Large intestine (tissue), 3 donors: ENCODE data around the gene PGA5. TPM values are rescaled to one million over a fixed set of nuclear protein-coding genes. Genes with fewer than 3 reads are reported as not detected.

Experiments
- DNase-seq, 2 donors: peaks; one replicate each; pipeline versions ENCODE4 v3.0.0 to v3.0.0-alpha.2; 2013
- H3K27ac ChIP-seq: one replicate; pipeline ENCODE4 v1.5.1; 2013; ENCODE audit warnings: low read length
- H3K27me3 ChIP-seq: 2 replicates; pipeline ENCODE4 v1.6.1; 2013; ENCODE audit warnings: low read length; ENCODE audit not compliant: control insufficient read depth, insufficient read depth
- H3K36me3 ChIP-seq: 2 replicates; pipeline ENCODE4 v1.6.1; 2013; ENCODE audit warnings: low read length; ENCODE audit not compliant: control insufficient read depth, insufficient read depth
- H3K4me1 ChIP-seq: one replicate; pipeline ENCODE4 v1.6.1; 2013; ENCODE audit warnings: low read length; ENCODE audit not compliant: control insufficient read depth, insufficient read depth
- H3K4me3 ChIP-seq: one replicate; pipeline ENCODE4 v1.5.1; 2013; ENCODE audit warnings: low read length
- H3K9me3 ChIP-seq: one replicate; pipeline ENCODE4 v1.6.1; 2013; ENCODE audit warnings: mild to moderate bottlenecking, low read depth, low read length, moderate library complexity; ENCODE audit not compliant: control insufficient read depth
- WGBS: methylation state at CpG from one replicate; pipeline ENCODE4 v1.1.5; 2013; ENCODE audit warnings: low lambda C conversion rate; ENCODE audit not compliant: insufficient coverage; 5-methylcytosine and 5-hydroxymethylcytosine counted together
- polyA plus RNA-seq: library from polyadenylated mRNA; unstranded; fragments of 120-200 nt; gene quantifications from one replicate; pipeline ENCODE4 v1.2.1, GENCODE V29; 2013

Gene PGA5
- polyA plus RNA-seq, 1 donor, result 0.40 TPM

GRCh38 chr11:61267437-61267841 lies 26.5 kb downstream of the PGA5 start:
- Histone ChIP-seq H3K4me3 (no peak overlapping the region), H3K9me3 (peaks cover 2% of the 10 kb centered on the region), H3K36me3 (no peaks in the 10 kb centered on the region), H3K4me1 (peaks cover 24% of the 10 kb centered on the region), H3K27ac (no peak overlapping the region), H3K27me3 (no peaks in the 10 kb centered on the region)
- WGBS, result no CpG with 5 or more reads among the region's 6 CpGs
- DNase-seq, result peak; percentile 56 to 68

GRCh38 chr11:61268588-61269250 lies 27.7 kb downstream of the PGA5 start:
- Histone ChIP-seq H3K4me3 (no peak overlapping the region), H3K36me3 (no peaks in the 10 kb centered on the region), H3K4me1 (peaks cover 24% of the 10 kb centered on the region), H3K27ac (no peak overlapping the region), H3K27me3 (no peaks in the 10 kb centered on the region), H3K9me3 (peaks cover 2% of the 10 kb centered on the region)
- WGBS, result no CpG with 5 or more reads among the region's 15 CpGs
- DNase-seq, result no peak

DNA sequence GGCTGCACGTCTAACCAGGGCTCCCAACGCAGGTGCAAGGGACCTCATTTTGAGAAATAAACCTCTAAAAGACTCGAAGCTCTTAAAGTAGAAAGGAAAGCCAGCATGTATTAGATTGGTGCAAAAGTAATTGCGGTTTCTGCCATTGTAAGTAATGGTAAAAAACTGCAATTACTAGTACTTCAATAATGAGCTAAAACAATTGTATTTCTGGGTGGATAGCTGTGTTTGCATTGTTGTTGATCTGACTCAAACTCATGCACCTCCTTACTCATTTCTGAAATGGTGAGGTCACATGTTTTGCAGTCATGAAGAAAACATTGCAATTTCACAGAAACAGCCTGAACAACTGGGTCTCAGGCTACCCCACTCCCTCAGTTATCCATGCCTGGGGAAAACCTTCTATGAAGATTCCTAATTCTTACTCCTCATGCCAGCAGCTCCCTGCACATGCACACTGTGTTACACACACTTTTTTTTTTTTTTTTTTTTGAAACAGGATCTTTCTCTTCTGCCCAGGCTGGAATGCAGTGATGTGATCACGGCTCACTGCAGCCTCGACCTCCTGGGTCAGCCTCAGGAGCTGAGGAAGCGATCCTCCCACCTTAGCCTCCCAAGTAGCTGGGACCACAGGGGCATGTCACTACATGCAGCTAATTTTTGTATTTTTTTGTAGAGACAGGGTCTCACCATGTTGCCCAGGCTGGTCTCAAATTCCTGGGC lies 29.5 kb downstream of the PGA5 start:
- H3K4me3 ChIP-seq, result no peak overlapping the region
- H3K9me3 ChIP-seq, result no peaks in the 10 kb centered on the region
- H3K27me3 ChIP-seq, result no peaks in the 10 kb centered on the region
- WGBS, result 90% methylated on average over 2 of the region's 7 CpGs
- no peak for DNase-seq
- no peak overlapping the region for H3K27ac ChIP-seq
- peaks cover 16% of the 10 kb centered on the region for H3K4me1 ChIP-seq
- no peaks in the 10 kb centered on the region for H3K36me3 ChIP-seq

- Histone ChIP-seq H3K9me3 (no peaks in the 10 kb centered on the region), H3K4me3 (no peak overlapping the region), H3K27me3 (no peaks in the 10 kb centered on the region), H3K27ac (no peak overlapping the region), H3K36me3 (no peaks in the 10 kb centered on the region), H3K4me1 (peaks cover under 1% of the 10 kb centered on the region)
- no CpG with 5 or more reads among the region's 3 CpGs for WGBS
- DNase-seq, result no peak
These were observed 31.8 kb downstream of the PGA5 start for GRCh38 chr11:61272731-61273130.

DNA sequence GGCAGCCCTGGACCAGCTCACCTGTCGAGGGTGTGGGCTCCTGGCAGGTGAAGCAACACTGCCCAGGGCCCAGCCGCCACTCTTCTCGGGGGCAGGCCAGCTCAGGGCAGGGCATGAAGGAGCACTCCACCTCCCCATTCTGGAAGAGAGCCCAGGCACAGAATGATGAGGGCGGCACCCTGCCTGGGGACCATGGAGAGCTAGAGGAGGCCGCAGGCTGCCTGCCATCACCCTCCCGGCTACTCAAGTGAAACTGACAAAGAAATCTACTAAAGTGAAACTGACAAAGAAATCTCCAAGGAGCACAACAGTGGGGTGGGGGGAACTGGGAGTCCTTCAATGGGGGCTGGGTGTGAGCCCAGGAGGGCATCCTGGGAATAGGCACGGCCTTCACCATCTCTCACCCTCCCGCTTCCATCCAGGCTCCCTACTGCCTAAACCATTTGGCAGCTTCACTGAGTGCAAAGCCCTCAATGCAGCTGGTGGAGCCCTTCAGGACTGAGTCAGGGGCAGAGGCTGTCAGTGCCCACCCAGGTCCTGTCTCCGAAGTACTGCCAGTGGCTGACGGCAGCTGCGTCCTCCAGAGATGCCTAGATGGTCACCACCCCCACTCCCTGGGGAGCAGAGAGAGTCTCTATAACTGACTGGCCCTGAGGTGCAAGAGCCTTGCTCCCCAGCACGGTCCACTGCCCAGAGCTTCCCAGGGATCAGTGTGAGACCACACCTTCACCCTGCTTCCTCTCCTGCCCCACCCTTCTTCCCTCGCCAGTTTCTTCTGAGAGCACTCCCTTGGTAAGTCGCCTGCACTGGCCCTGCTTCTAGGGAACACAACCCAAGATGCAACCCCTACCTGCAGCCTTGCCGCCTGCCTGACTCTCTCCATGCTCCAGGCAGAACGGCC lies 32.5 kb downstream of the PGA5 start:
- Histone ChIP-seq H3K27ac (no peak overlapping the region), H3K27me3 (no peaks in the 10 kb centered on the region), H3K4me1 (no peaks in the 10 kb centered on the region), H3K4me3 (no peak overlapping the region), H3K36me3 (no peaks in the 10 kb centered on the region), H3K9me3 (no peaks in the 10 kb centered on the region)
- no CpG with 5 or more reads among the region's 16 CpGs for WGBS
- DNase-seq, result no peak

DNA sequence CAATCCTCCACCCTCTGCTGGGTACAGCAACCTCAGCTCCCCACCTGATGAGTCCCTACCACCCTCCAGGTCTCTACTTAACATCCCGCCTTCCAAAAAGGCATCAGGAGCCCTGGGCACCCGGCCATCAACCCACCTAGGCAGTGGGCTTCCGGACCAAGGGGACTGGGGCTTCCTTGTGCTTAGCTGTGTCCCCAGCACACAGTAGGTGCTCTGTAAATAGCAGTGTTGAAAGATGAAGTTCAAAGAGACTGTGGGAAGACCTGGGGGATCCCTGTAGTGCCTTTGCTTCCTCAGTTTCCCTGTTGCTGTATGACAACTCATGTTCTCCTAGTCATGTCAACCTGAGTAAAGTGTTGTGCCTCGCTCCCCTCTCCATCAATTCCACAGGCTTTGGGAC lies 33.1 kb downstream of the PGA5 start:
- no peak for DNase-seq
- Histone ChIP-seq H3K27ac (no peak overlapping the region), H3K4me3 (no peak overlapping the region), H3K36me3 (no peaks in the 10 kb centered on the region), H3K27me3 (no peaks in the 10 kb centered on the region), H3K9me3 (no peaks in the 10 kb centered on the region), H3K4me1 (no peaks in the 10 kb centered on the region)
- no CpG with 5 or more reads among the region's 4 CpGs for WGBS

DNA sequence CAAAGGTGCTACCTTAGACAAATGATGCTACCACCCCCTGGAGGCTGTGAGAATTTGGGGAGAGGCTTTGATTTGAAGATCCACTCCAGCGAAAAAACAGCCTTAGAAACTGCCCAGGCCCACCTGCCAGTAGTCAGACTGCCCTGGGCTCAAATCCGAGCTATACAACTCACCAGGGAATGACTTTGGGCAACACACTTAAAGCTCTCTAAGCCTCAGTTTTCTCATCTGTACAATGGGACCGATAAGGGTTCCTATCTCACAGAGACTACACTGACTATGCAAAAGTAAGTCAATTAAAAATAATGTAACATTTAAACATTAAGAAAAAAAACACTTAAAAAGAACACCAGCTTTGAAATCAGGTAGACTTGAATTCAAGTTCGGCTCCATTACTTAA lies 34.2 kb downstream of the PGA5 start:
- Histone ChIP-seq H3K9me3 (no peaks in the 10 kb centered on the region), H3K4me1 (no peaks in the 10 kb centered on the region), H3K4me3 (no peak overlapping the region), H3K27ac (no peak overlapping the region), H3K27me3 (no peaks in the 10 kb centered on the region), H3K36me3 (no peaks in the 10 kb centered on the region)
- no CpG with 5 or more reads among the region's 4 CpGs for WGBS
- no peak for DNase-seq

GRCh38 chr11:61277186-61278000 lies 36.4 kb downstream of the PGA5 start:
- WGBS, result no CpG with 5 or more reads among the region's 14 CpGs

GRCh38 chr11:61278001-61278470 lies 37.1 kb downstream of the PGA5 start:
- Histone ChIP-seq H3K4me3 (no peak overlapping the region), H3K27me3 (no peaks in the 10 kb centered on the region), H3K36me3 (no peaks in the 10 kb centered on the region), H3K9me3 (no peaks in the 10 kb centered on the region), H3K4me1 (no peaks in the 10 kb centered on the region), H3K27ac (no peak overlapping the region)
- WGBS, result 90% methylated on average over 2 of the region's 10 CpGs
- DNase-seq, result no peak

More at GRCh38 chr11:61277186-61278000, 36.4 kb downstream of the PGA5 start:
- Histone ChIP-seq H3K4me3 (no peak overlapping the region), H3K4me1 (no peaks in the 10 kb centered on the region), H3K9me3 (no peaks in the 10 kb centered on the region), H3K27ac (no peak overlapping the region), H3K27me3 (no peaks in the 10 kb centered on the region), H3K36me3 (no peaks in the 10 kb centered on the region)
- no peak for DNase-seq
